ENCODE results near the gene ABCC10. TPM values are rescaled to one million over a fixed set of nuclear protein-coding genes. Genes with fewer than 3 reads are reported as not detected.
A peak's percentile ranks its signal among the peaks of the same experiment; 100 is the strongest.
"Not testable (repeated sequence)": the region's sequence is repeated elsewhere in the genome, so short reads cannot be mapped to it uniquely, and the experiment has no call there.

ABCC10 gene
- total RNA-seq = 40.5 and 43.6 TPM in 2 replicates

GRCh38 chr6:43427406-43428111 is at the start of gene ABCC10:
Gene ABCC10, plus strand, starts transcription at chr6:43427541. Its CDS starts 438 bp downstream, at chr6:43427979.
- intact Hi-C loops (cut with micrococcal nuclease) = loop anchor here (1.0 to 5.0 kb wide), 10 partner anchors 28 to 450 kb away; partner anchors contain the start of genes DLK2, GTPBP2, KLC4 and KLHDC3
- Mint-ChIP-seq H3K36me3 (ENCODE audit: low read depth) (peaks cover 7% of the 10 kb centered on the region), H3K27ac (peak within 1 kb of the TSS; percentile 96), H3K4me3 (peak within 1 kb of the TSS; percentile 96), H3K27me3 (ENCODE audit: insufficient read depth) (no peaks in the 10 kb centered on the region), H3K9me3 (no peaks in the 10 kb centered on the region), H3K4me1 (ENCODE audit: low read depth) (peaks cover 17% of the 10 kb centered on the region)
- peak; percentile 93 for DNase-seq (ENCODE audit: low spot score)

GRCh38 chr6:43377710-43378229 is 49.6 kb upstream of the ABCC10 start:
- peaks cover 4% of the 10 kb centered on the region for H3K36me3 Mint-ChIP-seq (ENCODE audit: low read depth)
- no peak overlapping the region for H3K27ac Mint-ChIP-seq
- no peak overlapping the region for H3K4me3 Mint-ChIP-seq

GRCh38 chr6:43378631-43379030 is 48.7 kb upstream of the ABCC10 start:
- Mint-ChIP-seq H3K4me1 (ENCODE audit: low read depth) (peaks cover 44% of the 10 kb centered on the region), H3K27ac (no peak overlapping the region), H3K4me3 (no peak overlapping the region), H3K27me3 (ENCODE audit: insufficient read depth) (peaks cover 5% of the 10 kb centered on the region), H3K36me3 (ENCODE audit: low read depth) (peaks cover 4% of the 10 kb centered on the region), H3K9me3 (no peaks in the 10 kb centered on the region)
- DNase-seq (ENCODE audit: low spot score) = no peak
- intact Hi-C loops (cut with micrococcal nuclease) = no loop called here

More at GRCh38 chr6:43377710-43378229, 49.6 kb upstream of the ABCC10 start:
- no peak for DNase-seq (ENCODE audit: low spot score)
- Mint-ChIP-seq H3K4me1 (ENCODE audit: low read depth) (peaks cover 40% of the 10 kb centered on the region), H3K27me3 (ENCODE audit: insufficient read depth) (peaks cover 7% of the 10 kb centered on the region), H3K9me3 (no peaks in the 10 kb centered on the region)
- intact Hi-C loops (cut with micrococcal nuclease) = no loop called here

GRCh38 chr6:43380858-43381257 is 46.5 kb upstream of the ABCC10 start:
- Mint-ChIP-seq H3K4me1 (ENCODE audit: low read depth) (peaks cover 65% of the 10 kb centered on the region), H3K27me3 (ENCODE audit: insufficient read depth) (peaks cover 11% of the 10 kb centered on the region), H3K27ac (peak overlapping the region; percentile 30)
- DNase-seq (ENCODE audit: low spot score); H3K9me3 Mint-ChIP-seq; H3K4me3 Mint-ChIP-seq; H3K36me3 Mint-ChIP-seq (ENCODE audit: low read depth); intact Hi-C loops (cut with micrococcal nuclease): not testable (repeated sequence)

GRCh38 chr6:43383021-43383667 is 44.2 kb upstream of the ABCC10 start:
- H3K9me3 Mint-ChIP-seq = no peaks in the 10 kb centered on the region
- peaks cover 20% of the 10 kb centered on the region for H3K27me3 Mint-ChIP-seq (ENCODE audit: insufficient read depth)
- no peak for DNase-seq (ENCODE audit: low spot score)
- peak overlapping the region; percentile 48 for H3K4me3 Mint-ChIP-seq
- H3K27ac Mint-ChIP-seq = peak overlapping the region; percentile 88
- peaks cover 5% of the 10 kb centered on the region for H3K36me3 Mint-ChIP-seq (ENCODE audit: low read depth)
- peaks cover 57% of the 10 kb centered on the region for H3K4me1 Mint-ChIP-seq (ENCODE audit: low read depth)
- intact Hi-C loops (cut with micrococcal nuclease) = loop anchor here (1.0 to 2.0 kb wide), 7 partner anchors 14 to 208 kb away; partner anchors contain the start of genes ABCC10, DLK2, TJAP1 and ZNF318

- Mint-ChIP-seq H3K4me3 (no peak overlapping the region), H3K4me1 (ENCODE audit: low read depth) (peaks cover 56% of the 10 kb centered on the region), H3K27ac (no peak overlapping the region), H3K27me3 (ENCODE audit: insufficient read depth) (peaks cover 43% of the 10 kb centered on the region), H3K9me3 (no peaks in the 10 kb centered on the region), H3K36me3 (ENCODE audit: low read depth) (peaks cover 4% of the 10 kb centered on the region)
- intact Hi-C loops (cut with micrococcal nuclease) = loop anchor here (1.0 kb wide), 1 partner anchor 91 kb away; the partner anchor contains the start of gene TJAP1
- DNase-seq (ENCODE audit: low spot score) = no peak
Measured at GRCh38 chr6:43386492-43386891, 40.8 kb upstream of the ABCC10 start.

- intact Hi-C loops (cut with micrococcal nuclease) = no loop called here
- H3K27ac Mint-ChIP-seq = no peak overlapping the region
- H3K27me3 Mint-ChIP-seq (ENCODE audit: insufficient read depth) = peaks cover 74% of the 10 kb centered on the region
- no peak for DNase-seq (ENCODE audit: low spot score)
- H3K4me3 Mint-ChIP-seq = no peak overlapping the region
- H3K4me1 Mint-ChIP-seq (ENCODE audit: low read depth) = peaks cover 31% of the 10 kb centered on the region
- no peaks in the 10 kb centered on the region for H3K9me3 Mint-ChIP-seq
- H3K36me3 Mint-ChIP-seq (ENCODE audit: low read depth) = peaks cover 2% of the 10 kb centered on the region
Measured at GRCh38 chr6:43389730-43390295, 37.5 kb upstream of the ABCC10 start.

- DNase-seq (ENCODE audit: low spot score); H3K4me3 Mint-ChIP-seq; H3K36me3 Mint-ChIP-seq (ENCODE audit: low read depth); H3K9me3 Mint-ChIP-seq; intact Hi-C loops (cut with micrococcal nuclease); H3K27ac Mint-ChIP-seq: not testable (repeated sequence)
- Mint-ChIP-seq H3K27me3 (ENCODE audit: insufficient read depth) (peaks cover 73% of the 10 kb centered on the region), H3K4me1 (ENCODE audit: low read depth) (peaks cover 21% of the 10 kb centered on the region)
Measured at GRCh38 chr6:43390753-43391439, 36.4 kb upstream of the ABCC10 start.

- Mint-ChIP-seq H3K4me1 (ENCODE audit: low read depth) (peaks cover 15% of the 10 kb centered on the region), H3K27me3 (ENCODE audit: insufficient read depth) (peaks cover 69% of the 10 kb centered on the region), H3K27ac (no peak overlapping the region)
Measured at GRCh38 chr6:43391440-43392031, 35.8 kb upstream of the ABCC10 start.

GRCh38 chr6:43393133-43393532 is 34.2 kb upstream of the ABCC10 start:
- peaks cover 68% of the 10 kb centered on the region for H3K27me3 Mint-ChIP-seq (ENCODE audit: insufficient read depth)
- H3K4me3 Mint-ChIP-seq; H3K9me3 Mint-ChIP-seq; intact Hi-C loops (cut with micrococcal nuclease); DNase-seq (ENCODE audit: low spot score); H3K36me3 Mint-ChIP-seq (ENCODE audit: low read depth): not testable (repeated sequence)
- H3K4me1 Mint-ChIP-seq (ENCODE audit: low read depth) = peaks cover 12% of the 10 kb centered on the region
- H3K27ac Mint-ChIP-seq = peak overlapping the region; percentile 19

More at GRCh38 chr6:43391440-43392031, 35.8 kb upstream of the ABCC10 start:
- Mint-ChIP-seq H3K9me3 (no peaks in the 10 kb centered on the region), H3K4me3 (no peak overlapping the region), H3K36me3 (ENCODE audit: low read depth) (no peaks in the 10 kb centered on the region)
- no peak for DNase-seq (ENCODE audit: low spot score)
- intact Hi-C loops (cut with micrococcal nuclease) = no loop called here

GRCh38 chr6:43393602-43394001 is 33.7 kb upstream of the ABCC10 start:
- no peak for DNase-seq (ENCODE audit: low spot score)
- peaks cover 66% of the 10 kb centered on the region for H3K27me3 Mint-ChIP-seq (ENCODE audit: insufficient read depth)
- H3K4me3 Mint-ChIP-seq = no peak overlapping the region
- no peak overlapping the region for H3K27ac Mint-ChIP-seq
- H3K9me3 Mint-ChIP-seq = no peaks in the 10 kb centered on the region
- intact Hi-C loops (cut with micrococcal nuclease) = no loop called here
- H3K4me1 Mint-ChIP-seq (ENCODE audit: low read depth) = peaks cover 12% of the 10 kb centered on the region
- no peaks in the 10 kb centered on the region for H3K36me3 Mint-ChIP-seq (ENCODE audit: low read depth)

- peaks cover 12% of the 10 kb centered on the region for H3K4me1 Mint-ChIP-seq (ENCODE audit: low read depth)
- H3K27ac Mint-ChIP-seq = no peak overlapping the region
- H3K27me3 Mint-ChIP-seq (ENCODE audit: insufficient read depth) = peaks cover 55% of the 10 kb centered on the region
Measured at GRCh38 chr6:43394982-43395381, 32.4 kb upstream of the ABCC10 start.

More at GRCh38 chr6:43394982-43395381, 32.4 kb upstream of the ABCC10 start:
- intact Hi-C loops (cut with micrococcal nuclease) = no loop called here
- Mint-ChIP-seq H3K36me3 (ENCODE audit: low read depth) (no peaks in the 10 kb centered on the region), H3K9me3 (no peaks in the 10 kb centered on the region), H3K4me3 (no peak overlapping the region)
- DNase-seq (ENCODE audit: low spot score) = no peak

Data from activated T-helper 1 cell treated with anti-CD3 and anti-CD28 coated beads, Interleukin-12 subunit alpha, Interleukin-12 subunit beta, Interleukin-2, Interleukin-4 antibody, amounts not matched to agents 30 ng/mL and 10 ng/mL and 1 ng/mL, durations not matched to agents 14 hours and 24 hours and 36 hours (primary cell).